Body of pancreas (tissue), 4 donors: ENCODE data around the gene IQGAP2. TPM values are rescaled to one million over a fixed set of nuclear protein-coding genes. Genes with fewer than 3 reads are reported as not detected.

Experiments
- ATAC-seq: fragments of 150-250 bp; one replicate; pipeline ENCODE4 v1.9.1; 2016
- DNase-seq, 4 donors: peaks; one replicate each; pipeline ENCODE4 v3.0.0-alpha.2; 2019
- H3K27ac ChIP-seq, 4 donors: fragments of 200-600 bp; sonication (generic); 1 replicate in 3 of 4; 2 replicates in 1 of 4; pipeline versions ENCODE4 v1.5.1 to v1.6.1; 2016 to 2019; ENCODE audit warnings: mild to moderate bottlenecking in 1 of 4, mixed read lengths in 1 of 4, moderate library complexity in 1 of 4
- H3K27me3 ChIP-seq, 2 donors: fragments of 200-600 bp; sonication (generic); one replicate each; pipeline ENCODE4 v1.6.0; 2016; ENCODE audit warnings: mild to moderate bottlenecking in 1 of 2
- H3K36me3 ChIP-seq, 2 donors: fragments of 200-600 bp; sonication (generic); replicated peaks in 1 of 2; 2 replicates each; pipeline ENCODE4 v1.5.1; 2016; ENCODE audit warnings: low read depth in 2 of 2; ENCODE audit not compliant: insufficient read depth in 1 of 2
- H3K4me1 ChIP-seq: fragments of 200-600 bp; sonication (generic); one replicate; pipeline ENCODE4 v1.6.0; 2016
- H3K4me3 ChIP-seq, 2 donors: fragments of 200-600 bp; sonication (generic); 1 replicate in 1 of 2; 2 replicates in 1 of 2; pipeline ENCODE4 v1.5.1; 2016 to 2019
- H3K9me3 ChIP-seq, 3 donors: fragments of 200-600 bp; sonication (generic); 1 replicate in 2 of 3; 2 replicates in 1 of 3; pipeline ENCODE4 v1.5.1; 2016
- CTCF ChIP-seq, 7 experiments: fragments of 450-650 bp in 4 of 7; fragments of 200-600 bp in 3 of 7; sonication (generic) in 3 of 7; IDR thresholded peaks; one replicate each; pipeline ENCODE4 v1.5.1; 2016 to 2019; ENCODE audit warnings: antibody characterized with exemption in 7 of 7
- POLR2A ChIP-seq, 3 donors: fragments of 450-650 bp; IDR thresholded peaks; one replicate each; pipeline ENCODE4 v1.6.1; 2016; ENCODE audit warnings: antibody characterized with exemption in 3 of 3, mild to moderate bottlenecking in 2 of 3
- WGBS, 2 donors: methylation state at CpG; one replicate each; pipeline ENCODE4 v1.1.5; 2017; 5-methylcytosine and 5-hydroxymethylcytosine counted together
- intact Hi-C: fragments of 100-400 bp; cut with DNase I; formaldehyde crosslinking; loops from one replicate; pipeline ENCODE4 v1.15.1; 2023
- total RNA-seq, 2 donors: library from RNA; depleted of rRNA; stranded (reverse); fragments of >200 nt; gene quantifications; one replicate each; pipeline ENCODE4 v1.1.0, GENCODE V29; 2016

The IQGAP2 gene
- total RNA-seq, 2 donors from 2014 or later: 41.2 to 49.5 TPM

- no peaks in the 10 kb centered on the region for H3K36me3 ChIP-seq
- TF ChIP-seq POLR2A (IDR thresholded peaks at IDR 0.05): no peak
- peak in 2 of 4 donors; percentile 15 to 26 for DNase-seq
- peaks cover 48% of the 10 kb centered on the region for H3K4me1 ChIP-seq
- WGBS, 2 donors: 33 to 36% methylated on average over 4 of the region's 4 CpGs
- intact Hi-C loops: no loop called here
- peak overlapping the region; percentile 9 to 68 (median 50) for H3K27ac ChIP-seq
- H3K27me3 ChIP-seq: no peaks in the 10 kb centered on the region
- ATAC-seq: peak; percentile 80
- H3K9me3 ChIP-seq: no peaks in the 10 kb centered on the region
- no peak overlapping the region for H3K4me3 ChIP-seq
Observed at GRCh38 chr5:76457674-76458485, 54.8 kb downstream of the IQGAP2 start.

- no peaks in the 10 kb centered on the region for H3K27me3 ChIP-seq
- peaks cover 48% of the 10 kb centered on the region for H3K4me1 ChIP-seq
- 10 to 19% methylated on average over 1 of the region's 1 CpG for WGBS, 2 donors
- H3K36me3 ChIP-seq: no peaks in the 10 kb centered on the region
- peak; percentile 28 for ATAC-seq
- intact Hi-C loops: no loop called here
- no peak overlapping the region for H3K4me3 ChIP-seq
- H3K27ac ChIP-seq: peak overlapping the region; percentile 9 to 68 (median 50)
- DNase-seq: no peak
- H3K9me3 ChIP-seq: no peaks in the 10 kb centered on the region
- TF ChIP-seq POLR2A (IDR thresholded peaks at IDR 0.05) (no peak), CTCF (IDR thresholded peaks at IDR 0.05) (no peak)
Observed at GRCh38 chr5:76458486-76458830, 55.4 kb downstream of the IQGAP2 start.

- ATAC-seq: no peak
- H3K36me3 ChIP-seq: no peaks in the 10 kb centered on the region
Observed at GRCh38 chr5:76460104-76460503, 57.0 kb downstream of the IQGAP2 start.

GRCh38 chr5:76462097-76462667 lies 59.1 kb downstream of the IQGAP2 start:
- H3K36me3 ChIP-seq: no peaks in the 10 kb centered on the region
- no peaks in the 10 kb centered on the region for H3K9me3 ChIP-seq
- no peak overlapping the region for H3K4me3 ChIP-seq
- H3K4me1 ChIP-seq: peaks cover 34% of the 10 kb centered on the region
- TF ChIP-seq POLR2A (IDR thresholded peaks at IDR 0.05) (no peak), CTCF (IDR thresholded peaks at IDR 0.05) (no peak)
- H3K27me3 ChIP-seq: no peaks in the 10 kb centered on the region
- no peak for ATAC-seq
- intact Hi-C loops: no loop called here
- no peak for DNase-seq
- 71 to 87% methylated on average over 7 of the region's 7 CpGs for WGBS, 2 donors
- H3K27ac ChIP-seq: no peak overlapping the region

More at GRCh38 chr5:76460104-76460503, 57.0 kb downstream of the IQGAP2 start:
- intact Hi-C loops: no loop called here
- Histone ChIP-seq H3K4me1 (peaks cover 48% of the 10 kb centered on the region), H3K27me3 (no peaks in the 10 kb centered on the region), H3K9me3 (no peaks in the 10 kb centered on the region), H3K4me3 (no peak overlapping the region), H3K27ac (no peak overlapping the region)
- 55 to 58% methylated on average over 3 of the region's 3 CpGs for WGBS, 2 donors
- TF ChIP-seq CTCF (IDR thresholded peaks at IDR 0.05): no peak
- no peak for TF ChIP-seq POLR2A (IDR thresholded peaks at IDR 0.05)
- DNase-seq: peak in 2 of 4 donors; percentile 24 to 34

- no peak for ATAC-seq
- intact Hi-C loops: no loop called here
- no peaks in the 10 kb centered on the region for H3K36me3 ChIP-seq
Observed at GRCh38 chr5:76467216-76467615, 64.1 kb downstream of the IQGAP2 start.

More at GRCh38 chr5:76467216-76467615, 64.1 kb downstream of the IQGAP2 start:
- H3K4me3 ChIP-seq: no peak overlapping the region
- no peak for TF ChIP-seq CTCF (IDR thresholded peaks at IDR 0.05)
- no peak for TF ChIP-seq POLR2A (IDR thresholded peaks at IDR 0.05)
- no peaks in the 10 kb centered on the region for H3K27me3 ChIP-seq
- DNase-seq: no peak
- no peaks in the 10 kb centered on the region for H3K9me3 ChIP-seq
- WGBS, 2 donors: 76 to 78% methylated on average over 1 of the region's 1 CpG
- peaks cover 19% of the 10 kb centered on the region for H3K4me1 ChIP-seq
- H3K27ac ChIP-seq: no peak overlapping the region
